ENCODE results near the gene ARHGEF7. TPM values are rescaled to one million over a fixed set of nuclear protein-coding genes. Genes with fewer than 3 reads are reported as not detected.

Gene ARHGEF7
- polyA plus RNA-seq, 4 donors, result 21.6 to 76.4 (median 24.7) TPM

GRCh38 chr13:111204438-111205177, 89.5 kb downstream of the ARHGEF7 start:
- FAIRE-seq, result no peak
- DNase-seq, result peak in 1 of 2 donors; percentile 62
- 51 to 58% (median 55%) methylated on average over 16 of the region's 16 CpGs for WGBS, 3 donors
- Histone ChIP-seq H3K27ac (ENCODE audit: low read depth in 1 of 3, low read length in 2 of 3) (peak overlapping the region in 1 of 3 donors; percentile 71), H3K36me3 (ENCODE audit: control insufficient read depth in 3 of 3, insufficient read depth in 2 of 3, low read depth in 1 of 3, low read length in 3 of 3) (peaks cover 0 to 13% (median 0%) of the 10 kb centered on the region in 3 donors), H3K9me3 (ENCODE audit: control insufficient read depth in 2 of 2, insufficient read depth in 1 of 2, low read depth in 1 of 2, low read length in 1 of 2) (no peaks in the 10 kb centered on the region), H3K4me1 (ENCODE audit: control insufficient read depth in 3 of 3, insufficient read depth in 2 of 3, low read depth in 1 of 3, low read length in 2 of 3) (peaks cover 4 to 28% (median 13%) of the 10 kb centered on the region in 3 donors), H3K27me3 (ENCODE audit: control insufficient read depth in 3 of 3, insufficient read depth in 3 of 3, low read length in 3 of 3) (no peaks in the 10 kb centered on the region), H3K4me3 (ENCODE audit: low read depth in 1 of 3, low read length in 3 of 3) (no peak overlapping the region)

GRCh38 chr13:111206148-111206547, 91.0 kb downstream of the ARHGEF7 start:
- H3K27me3 ChIP-seq (ENCODE audit: control insufficient read depth in 3 of 3, insufficient read depth in 3 of 3, low read length in 3 of 3), result no peaks in the 10 kb centered on the region
- H3K4me1 ChIP-seq (ENCODE audit: control insufficient read depth in 3 of 3, insufficient read depth in 2 of 3, low read depth in 1 of 3, low read length in 2 of 3), result peaks cover 9 to 27% (median 23%) of the 10 kb centered on the region in 3 donors
- FAIRE-seq (no peak), DNase-seq (no peak)
- no peak overlapping the region for H3K4me3 ChIP-seq (ENCODE audit: low read depth in 1 of 3, low read length in 3 of 3)
- H3K36me3 ChIP-seq (ENCODE audit: control insufficient read depth in 3 of 3, insufficient read depth in 2 of 3, low read depth in 1 of 3, low read length in 3 of 3), result peaks cover 0 to 15% (median 0%) of the 10 kb centered on the region in 3 donors
- WGBS, 3 donors, result 91 to 96% (median 94%) methylated on average over 12 of the region's 12 CpGs
- H3K27ac ChIP-seq (ENCODE audit: low read depth in 1 of 3, low read length in 2 of 3), result no peak overlapping the region
- H3K9me3 ChIP-seq (ENCODE audit: control insufficient read depth in 2 of 2, insufficient read depth in 1 of 2, low read depth in 1 of 2, low read length in 1 of 2), result no peaks in the 10 kb centered on the region

GRCh38 chr13:111209613-111210012, 94.5 kb downstream of the ARHGEF7 start:
- H3K4me1 ChIP-seq (ENCODE audit: control insufficient read depth in 3 of 3, insufficient read depth in 2 of 3, low read depth in 1 of 3, low read length in 2 of 3), result peaks cover 3 to 15% (median 6%) of the 10 kb centered on the region in 3 donors
- H3K27ac ChIP-seq (ENCODE audit: low read depth in 1 of 3, low read length in 2 of 3), result peak overlapping the region in 1 of 3 donors; percentile 21

GRCh38 chr13:111210091-111210490, 95.0 kb downstream of the ARHGEF7 start:
- peaks cover 0 to 26% (median 0%) of the 10 kb centered on the region in 3 donors for H3K36me3 ChIP-seq (ENCODE audit: control insufficient read depth in 3 of 3, insufficient read depth in 2 of 3, low read depth in 1 of 3, low read length in 3 of 3)
- DNase-seq (peak in 1 of 2 donors; percentile 79), FAIRE-seq (no peak)
- H3K27ac ChIP-seq (ENCODE audit: low read depth in 1 of 3, low read length in 2 of 3), result peak overlapping the region in 1 of 3 donors; percentile 28
- 23 to 56% (median 39%) methylated on average over 4 of the region's 4 CpGs for WGBS, 3 donors
- peaks cover 2 to 15% (median 6%) of the 10 kb centered on the region in 3 donors for H3K4me1 ChIP-seq (ENCODE audit: control insufficient read depth in 3 of 3, insufficient read depth in 2 of 3, low read depth in 1 of 3, low read length in 2 of 3)
- H3K9me3 ChIP-seq (ENCODE audit: control insufficient read depth in 2 of 2, insufficient read depth in 1 of 2, low read depth in 1 of 2, low read length in 1 of 2), result no peaks in the 10 kb centered on the region
- H3K4me3 ChIP-seq (ENCODE audit: low read depth in 1 of 3, low read length in 3 of 3), result no peak overlapping the region
- H3K27me3 ChIP-seq (ENCODE audit: control insufficient read depth in 3 of 3, insufficient read depth in 3 of 3, low read length in 3 of 3), result no peaks in the 10 kb centered on the region

More at GRCh38 chr13:111209613-111210012, 94.5 kb downstream of the ARHGEF7 start:
- WGBS, 3 donors, result 22 to 70% (median 50%) methylated on average over 9 of the region's 9 CpGs
- Histone ChIP-seq H3K27me3 (ENCODE audit: control insufficient read depth in 3 of 3, insufficient read depth in 3 of 3, low read length in 3 of 3) (no peaks in the 10 kb centered on the region), H3K36me3 (ENCODE audit: control insufficient read depth in 3 of 3, insufficient read depth in 2 of 3, low read depth in 1 of 3, low read length in 3 of 3) (peaks cover 0 to 26% (median 0%) of the 10 kb centered on the region in 3 donors), H3K4me3 (ENCODE audit: low read depth in 1 of 3, low read length in 3 of 3) (no peak overlapping the region), H3K9me3 (ENCODE audit: control insufficient read depth in 2 of 2, insufficient read depth in 1 of 2, low read depth in 1 of 2, low read length in 1 of 2) (no peaks in the 10 kb centered on the region)
- FAIRE-seq (no peak), DNase-seq (no peak)

- H3K4me1 ChIP-seq (ENCODE audit: control insufficient read depth in 3 of 3, insufficient read depth in 2 of 3, low read depth in 1 of 3, low read length in 2 of 3), result peaks cover 2 to 15% (median 6%) of the 10 kb centered on the region in 3 donors
- H3K4me3 ChIP-seq (ENCODE audit: low read depth in 1 of 3, low read length in 3 of 3), result no peak overlapping the region
- H3K36me3 ChIP-seq (ENCODE audit: control insufficient read depth in 3 of 3, insufficient read depth in 2 of 3, low read depth in 1 of 3, low read length in 3 of 3), result peaks cover 0 to 24% (median 0%) of the 10 kb centered on the region in 3 donors
- FAIRE-seq (no peak), DNase-seq (no peak)
- peak overlapping the region in 1 of 3 donors; percentile 28 for H3K27ac ChIP-seq (ENCODE audit: low read depth in 1 of 3, low read length in 2 of 3)
- WGBS, 3 donors, result 57 to 71% (median 62%) methylated on average over 15 of the region's 15 CpGs
- H3K9me3 ChIP-seq (ENCODE audit: control insufficient read depth in 2 of 2, insufficient read depth in 1 of 2, low read depth in 1 of 2, low read length in 1 of 2), result no peaks in the 10 kb centered on the region
- H3K27me3 ChIP-seq (ENCODE audit: control insufficient read depth in 3 of 3, insufficient read depth in 3 of 3, low read length in 3 of 3), result no peaks in the 10 kb centered on the region
Observed at GRCh38 chr13:111210544-111211469, 95.7 kb downstream of the ARHGEF7 start.

GRCh38 chr13:111211789-111212516, 96.8 kb downstream of the ARHGEF7 start:
- peaks cover 2 to 15% (median 6%) of the 10 kb centered on the region in 3 donors for H3K4me1 ChIP-seq (ENCODE audit: control insufficient read depth in 3 of 3, insufficient read depth in 2 of 3, low read depth in 1 of 3, low read length in 2 of 3)
- H3K9me3 ChIP-seq (ENCODE audit: control insufficient read depth in 2 of 2, insufficient read depth in 1 of 2, low read depth in 1 of 2, low read length in 1 of 2), result no peaks in the 10 kb centered on the region
- WGBS, 3 donors, result 87 to 95% (median 93%) methylated on average over 13 of the region's 13 CpGs
- FAIRE-seq (no peak), DNase-seq (no peak)
- no peak overlapping the region for H3K4me3 ChIP-seq (ENCODE audit: low read depth in 1 of 3, low read length in 3 of 3)
- no peak overlapping the region for H3K27ac ChIP-seq (ENCODE audit: low read depth in 1 of 3, low read length in 2 of 3)
- H3K36me3 ChIP-seq (ENCODE audit: control insufficient read depth in 3 of 3, insufficient read depth in 2 of 3, low read depth in 1 of 3, low read length in 3 of 3), result peaks cover 0 to 18% (median 0%) of the 10 kb centered on the region in 3 donors
- H3K27me3 ChIP-seq (ENCODE audit: control insufficient read depth in 3 of 3, insufficient read depth in 3 of 3, low read length in 3 of 3), result no peaks in the 10 kb centered on the region

- DNase-seq (no peak), FAIRE-seq (no peak)
- peaks cover 2 to 15% (median 6%) of the 10 kb centered on the region in 3 donors for H3K4me1 ChIP-seq (ENCODE audit: control insufficient read depth in 3 of 3, insufficient read depth in 2 of 3, low read depth in 1 of 3, low read length in 2 of 3)
- H3K36me3 ChIP-seq (ENCODE audit: control insufficient read depth in 3 of 3, insufficient read depth in 2 of 3, low read depth in 1 of 3, low read length in 3 of 3), result peaks cover 0 to 15% (median 0%) of the 10 kb centered on the region in 3 donors
- 76 to 91% (median 87%) methylated on average over 4 of the region's 4 CpGs for WGBS, 3 donors
- no peak overlapping the region for H3K4me3 ChIP-seq (ENCODE audit: low read depth in 1 of 3, low read length in 3 of 3)
- no peak overlapping the region for H3K27ac ChIP-seq (ENCODE audit: low read depth in 1 of 3, low read length in 2 of 3)
- H3K9me3 ChIP-seq (ENCODE audit: control insufficient read depth in 2 of 2, insufficient read depth in 1 of 2, low read depth in 1 of 2, low read length in 1 of 2), result no peaks in the 10 kb centered on the region
- H3K27me3 ChIP-seq (ENCODE audit: control insufficient read depth in 3 of 3, insufficient read depth in 3 of 3, low read length in 3 of 3), result no peaks in the 10 kb centered on the region
Observed at GRCh38 chr13:111212517-111212873, 97.4 kb downstream of the ARHGEF7 start.

All from small intestine (tissue), 7 donors.